Ectodermal cell (in vitro differentiated cells): Measurements from ENCODE around the gene PLCH2. TPM values are rescaled to one million over a fixed set of nuclear protein-coding genes. Genes with fewer than 3 reads are reported as not detected.

Experiments used
- H3K27ac ChIP-seq: 2 replicates; pipeline ENCODE4 v1.7.0; 2013; ENCODE audit warnings: mild to moderate bottlenecking, low read depth, low read length; ENCODE audit not compliant: insufficient read depth, poor library complexity, severe bottlenecking
- H3K27me3 ChIP-seq: 2 replicates; pipeline ENCODE4 v1.7.0; 2013; ENCODE audit warnings: mild to moderate bottlenecking, low read length; ENCODE audit not compliant: insufficient read depth, control insufficient read depth, poor library complexity, severe bottlenecking
- H3K36me3 ChIP-seq: one replicate; pipeline ENCODE4 v1.7.0; 2013; ENCODE audit warnings: low read length; ENCODE audit not compliant: control insufficient read depth, insufficient read depth
- H3K4me1 ChIP-seq: one replicate; pipeline ENCODE4 v1.7.0; 2013; ENCODE audit warnings: low read length; ENCODE audit not compliant: control insufficient read depth, insufficient read depth
- H3K4me3 ChIP-seq: 2 replicates; pipeline ENCODE4 v1.7.0; 2013; ENCODE audit warnings: low read depth, low read length, control low read depth; ENCODE audit not compliant: insufficient read depth
- H3K9me3 ChIP-seq: 2 replicates; pipeline ENCODE4 v1.7.0; 2013; ENCODE audit warnings: mild to moderate bottlenecking, low read length, moderate library complexity; ENCODE audit not compliant: control insufficient read depth
- WGBS, 2 experiments: methylation state at CpG; one replicate each; pipeline ENCODE4 v1.1.7; 2013; ENCODE audit warnings: missing lambda C conversion rate in 2 of 2; 5-methylcytosine and 5-hydroxymethylcytosine counted together
- polyA plus RNA-seq, 4 experiments: library from polyadenylated mRNA; stranded (reverse); fragments of 50-300 nt; gene quantifications; one replicate each; pipeline ENCODE4 v1.2.3, GENCODE V29; 2013

Gene PLCH2
- 1.4 TPM for polyA plus RNA-seq (2013, experiment 1 of 4)
- 2.7 TPM for polyA plus RNA-seq (2013, experiment 2 of 4)
- polyA plus RNA-seq (2013, experiment 3 of 4): 1.8 TPM
- 2.2 TPM for polyA plus RNA-seq (2013, experiment 4 of 4)

DNA sequence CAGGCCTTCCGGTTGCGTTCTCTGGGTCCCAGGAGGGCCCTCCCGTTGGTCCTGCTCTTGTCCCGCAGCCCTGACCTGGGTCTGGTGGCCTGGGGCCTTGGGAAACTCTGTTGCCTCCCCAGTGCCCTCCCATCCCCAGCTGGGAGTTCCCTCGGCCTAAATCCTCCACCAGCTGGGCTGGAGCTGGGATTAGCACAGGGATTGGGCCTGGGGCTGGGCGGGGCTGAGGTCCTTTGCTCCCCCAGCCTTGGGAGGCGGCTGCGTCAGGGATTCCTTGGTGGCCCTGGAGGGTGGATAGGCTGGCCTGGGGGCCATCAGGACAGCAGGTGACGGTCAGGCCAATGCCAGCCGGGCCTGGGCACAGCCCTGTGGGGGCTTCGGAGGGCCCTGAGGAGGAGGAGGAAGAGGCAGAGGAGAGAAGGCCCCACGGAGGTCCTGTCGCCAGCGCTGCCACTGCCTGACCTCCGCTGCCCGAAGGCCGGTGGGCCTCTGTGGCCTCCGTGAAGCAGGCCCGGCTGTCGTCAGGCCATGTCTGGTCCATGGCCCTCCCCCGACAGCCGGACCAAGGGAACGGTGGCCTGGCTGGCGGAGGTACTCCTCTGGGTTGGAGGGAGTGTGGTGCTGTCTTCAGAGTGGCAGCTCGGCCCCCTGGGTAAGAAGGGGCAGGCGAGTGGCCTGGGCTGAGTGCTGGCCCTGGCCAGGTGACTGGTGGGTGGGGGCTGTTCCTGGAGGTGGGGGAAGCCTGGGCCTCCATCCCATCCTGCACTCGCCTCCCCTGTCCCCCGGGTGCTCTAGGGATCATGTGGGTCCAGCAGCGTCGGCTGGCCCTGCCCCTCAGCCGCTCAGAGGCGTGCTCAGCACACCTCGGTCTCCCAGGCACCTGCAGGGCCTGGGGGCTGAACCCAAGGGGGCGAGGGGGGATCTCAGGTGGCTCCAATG is at the start of gene PLCH2:
PLCH2 (plus strand) TSS at position 229 of the 939 bp plus-strand sequence; CDS start at position 529, 300 bp downstream.
- 87% methylated on average over 34 of the region's 34 CpGs for WGBS, 2 experiments
- Histone ChIP-seq H3K4me3 (no peak within 1 kb of the TSS), H3K27me3 (no peaks in the 10 kb centered on the region), H3K27ac (no peak within 1 kb of the TSS), H3K9me3 (no peaks in the 10 kb centered on the region), H3K36me3 (no peaks in the 10 kb centered on the region), H3K4me1 (peaks cover 59% of the 10 kb centered on the region)

GRCh38 chr1:2426540-2426939 is 49.5 kb upstream of the PLCH2 start:
- Histone ChIP-seq H3K4me3 (no peak overlapping the region), H3K27ac (no peak overlapping the region), H3K4me1 (peaks cover 18% of the 10 kb centered on the region), H3K27me3 (no peaks in the 10 kb centered on the region), H3K36me3 (no peaks in the 10 kb centered on the region), H3K9me3 (no peaks in the 10 kb centered on the region)
- WGBS, 2 experiments: 66 to 73% methylated on average over 18 of the region's 18 CpGs

- H3K27me3 ChIP-seq: no peaks in the 10 kb centered on the region
- 91 to 92% methylated on average over 18 of the region's 18 CpGs for whole genome bisulfite sequencing, 2 experiments
- peaks cover 23% of the 10 kb centered on the region for H3K4me1 ChIP-seq
- H3K36me3 ChIP-seq: no peaks in the 10 kb centered on the region
- H3K9me3 ChIP-seq: no peaks in the 10 kb centered on the region
- H3K4me3 ChIP-seq: no peak overlapping the region
- H3K27ac ChIP-seq: no peak overlapping the region
These were observed 49.0 kb upstream of the PLCH2 start for GRCh38 chr1:2427051-2427450.

DNA sequence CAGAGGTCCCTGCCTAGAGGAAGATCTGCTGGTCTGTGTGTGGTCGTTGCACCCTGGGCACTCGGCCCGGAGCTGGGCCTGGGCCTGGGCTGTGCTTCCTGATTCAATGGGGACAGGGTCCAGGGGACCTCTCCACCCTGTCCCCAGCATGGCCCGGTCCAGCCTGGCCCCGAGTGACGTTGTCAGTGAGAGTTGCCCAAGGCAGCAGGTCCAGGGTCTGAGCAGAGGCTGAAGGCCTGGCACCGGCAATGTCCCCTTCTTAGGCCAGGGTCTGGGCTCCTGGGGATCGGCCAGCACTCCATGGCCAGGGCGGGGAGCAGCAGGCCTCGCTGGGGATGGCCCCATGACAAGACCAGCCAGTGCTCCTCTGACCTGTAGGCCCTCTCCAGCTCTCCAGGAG is 48.1 kb upstream of the PLCH2 start:
- H3K9me3 ChIP-seq: no peaks in the 10 kb centered on the region
- H3K27ac ChIP-seq: no peak overlapping the region
- H3K36me3 ChIP-seq: no peaks in the 10 kb centered on the region
- peaks cover 32% of the 10 kb centered on the region for H3K4me1 ChIP-seq
- no peak overlapping the region for H3K4me3 ChIP-seq
- peaks cover under 1% of the 10 kb centered on the region for H3K27me3 ChIP-seq
- 94 to 95% methylated on average over 10 of the region's 10 CpGs for WGBS, 2 experiments

DNA sequence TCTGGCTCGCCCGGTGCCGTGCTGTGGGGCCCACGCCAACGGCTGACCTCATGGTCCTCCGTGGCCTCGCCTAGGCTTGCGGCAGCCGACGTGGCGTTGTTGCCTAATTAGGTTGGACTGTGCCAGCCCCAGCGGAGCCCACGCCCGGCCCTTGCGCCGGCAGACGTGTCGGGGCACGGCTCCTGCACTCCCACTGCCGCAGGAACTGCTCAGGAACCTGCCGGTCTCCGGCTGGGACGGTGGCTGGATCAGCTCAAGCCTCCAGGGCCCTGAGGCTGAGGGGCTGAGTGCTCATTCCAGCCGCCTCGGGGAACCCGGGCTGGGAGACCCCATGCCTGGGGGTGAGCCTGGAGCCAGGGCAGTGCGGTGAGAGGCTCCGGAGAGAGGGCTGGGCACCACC is 47.6 kb upstream of the PLCH2 start:
- H3K4me3 ChIP-seq: no peak overlapping the region
- WGBS, 2 experiments: 95 to 97% methylated on average over 28 of the region's 28 CpGs
- peaks cover 3% of the 10 kb centered on the region for H3K27me3 ChIP-seq
- H3K4me1 ChIP-seq: peaks cover 37% of the 10 kb centered on the region
- H3K9me3 ChIP-seq: no peaks in the 10 kb centered on the region
- no peaks in the 10 kb centered on the region for H3K36me3 ChIP-seq
- no peak overlapping the region for H3K27ac ChIP-seq

DNA sequence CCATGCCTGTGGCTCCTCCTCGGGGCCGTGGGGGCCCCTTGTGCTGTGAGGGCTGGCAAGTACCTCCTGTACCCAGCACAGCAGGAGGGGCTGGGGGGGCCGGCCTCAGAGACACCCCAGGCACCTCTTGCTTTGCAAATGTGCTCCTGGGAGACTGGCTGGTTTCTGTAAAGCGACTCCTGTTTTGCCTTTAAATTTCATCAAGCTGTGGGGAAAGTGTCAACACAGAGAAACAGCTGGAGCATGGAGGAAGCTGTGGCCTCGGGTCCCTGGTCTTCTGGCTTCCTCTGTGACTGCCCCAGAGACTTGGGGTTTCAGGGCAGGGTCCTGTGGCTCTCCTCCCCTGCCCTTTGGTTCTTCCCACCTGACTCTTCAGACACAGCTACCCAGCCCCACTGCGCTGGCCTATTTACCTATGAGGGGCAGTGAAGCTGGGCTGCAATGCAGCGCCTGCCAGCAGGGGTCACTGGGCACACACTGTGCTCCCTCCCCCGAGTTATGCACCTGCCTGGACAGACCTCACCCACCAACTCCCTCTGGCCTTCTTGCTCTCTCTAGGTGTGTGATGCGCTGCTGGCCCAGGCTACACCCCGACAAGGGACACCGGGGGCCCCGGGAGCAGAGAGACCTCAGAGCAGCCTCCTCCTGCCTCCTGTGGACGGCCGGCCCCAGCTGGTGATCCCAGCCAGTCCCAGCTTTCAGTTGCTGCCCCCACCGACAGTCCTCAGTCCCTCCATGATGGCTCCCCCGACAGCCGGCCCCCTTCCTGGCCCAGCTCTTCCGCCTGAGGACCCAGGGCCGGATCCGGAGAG is 46.1 kb upstream of the PLCH2 start:
- WGBS, 2 experiments: 88 to 90% methylated on average over 20 of the region's 20 CpGs
- Histone ChIP-seq H3K27me3 (peaks cover 7% of the 10 kb centered on the region), H3K9me3 (no peaks in the 10 kb centered on the region), H3K4me1 (peaks cover 37% of the 10 kb centered on the region), H3K4me3 (no peak overlapping the region), H3K36me3 (no peaks in the 10 kb centered on the region), H3K27ac (no peak overlapping the region)

GRCh38 chr1:2430592-2430973 is 45.5 kb upstream of the PLCH2 start:
- Histone ChIP-seq H3K27me3 (peaks cover 7% of the 10 kb centered on the region), H3K4me1 (peaks cover 37% of the 10 kb centered on the region), H3K36me3 (no peaks in the 10 kb centered on the region), H3K9me3 (no peaks in the 10 kb centered on the region), H3K4me3 (no peak overlapping the region), H3K27ac (no peak overlapping the region)
- WGBS, 2 experiments: 89% methylated on average over 10 of the region's 10 CpGs

- H3K4me3 ChIP-seq: no peak overlapping the region
- WGBS, 2 experiments: 92 to 93% methylated on average over 16 of the region's 16 CpGs
- H3K27me3 ChIP-seq: peaks cover 7% of the 10 kb centered on the region
- H3K4me1 ChIP-seq: peaks cover 36% of the 10 kb centered on the region
- no peak overlapping the region for H3K27ac ChIP-seq
- H3K36me3 ChIP-seq: no peaks in the 10 kb centered on the region
- H3K9me3 ChIP-seq: no peaks in the 10 kb centered on the region
These were observed 45.0 kb upstream of the PLCH2 start for GRCh38 chr1:2431103-2431502.

DNA sequence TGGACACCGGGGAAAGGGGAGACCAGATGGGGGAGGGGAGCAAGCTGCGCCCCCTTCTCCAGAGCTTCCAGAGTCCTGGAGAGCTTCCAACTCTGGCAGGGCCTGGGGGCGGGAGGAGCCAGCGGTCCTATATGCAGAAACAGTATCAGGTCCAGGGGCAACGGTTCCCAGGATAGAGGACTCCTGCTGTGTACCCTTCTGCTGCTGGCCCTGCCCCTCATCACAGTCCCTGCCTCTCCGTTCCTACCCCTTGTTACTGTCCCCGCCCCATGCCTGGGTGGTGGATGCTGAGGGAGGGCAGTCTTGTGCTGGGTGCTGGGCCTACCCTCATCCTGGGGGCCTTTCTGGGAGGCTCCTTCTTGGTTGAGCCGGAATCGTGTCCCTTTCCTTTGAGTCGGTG is 44.6 kb upstream of the PLCH2 start:
- Histone ChIP-seq H3K4me3 (no peak overlapping the region), H3K27me3 (peaks cover 7% of the 10 kb centered on the region), H3K27ac (no peak overlapping the region), H3K9me3 (no peaks in the 10 kb centered on the region), H3K36me3 (no peaks in the 10 kb centered on the region), H3K4me1 (peaks cover 32% of the 10 kb centered on the region)
- WGBS, 2 experiments: 70 to 71% methylated on average over 10 of the region's 10 CpGs

GRCh38 chr1:2432441-2432844 is 43.6 kb upstream of the PLCH2 start:
- 35 to 40% methylated on average over 16 of the region's 16 CpGs for WGBS, 2 experiments
- Histone ChIP-seq H3K4me1 (peaks cover 26% of the 10 kb centered on the region), H3K27me3 (peaks cover 7% of the 10 kb centered on the region), H3K36me3 (no peaks in the 10 kb centered on the region), H3K9me3 (no peaks in the 10 kb centered on the region), H3K27ac (no peak overlapping the region), H3K4me3 (no peak overlapping the region)
